SK-N-SH (cell line): ENCODE data around the gene DDX24. TPM values are rescaled to one million over a fixed set of nuclear protein-coding genes. Genes with fewer than 3 reads are reported as not detected.

Source experiments
- CTCF ChIA-PET: fragments of 300-600, 350-600 bp; formaldehyde crosslinking; extraction: SDS; loops from one replicate; lab custom pipeline; 2021; lab: Yijun Ruan, JAX
- POLR2A ChIA-PET: fragments of 350-600 bp; sonication (Branson Sonifier 250); formaldehyde crosslinking; extraction: SDS; loops from one replicate; lab custom pipeline; 2020; ENCODE audit warnings: antibody characterized with exemption, inconsistent platforms; lab: Yijun Ruan, JAX
- DNase-seq: peaks from one replicate; pipeline ENCODE4 v3.0.0; 2012
- H2AFZ ChIP-seq: fragments of 200-600 bp; sonication (generic); 2 replicates; pipeline ENCODE4 v1.8.1; 2016; ENCODE audit warnings: antibody characterized with exemption, mild to moderate bottlenecking, low read depth
- H3F3A ChIP-seq: fragments of 200-600 bp; sonication (generic); replicated peaks from 2 replicates; pipeline ENCODE3; 2016; ENCODE audit warnings: antibody characterized with exemption, mild to moderate bottlenecking; ENCODE audit not compliant: insufficient read depth
- H3K27ac ChIP-seq, 2 experiments: fragments of 200-500 bp in 1 of 2; fragments of 200-600 bp in 1 of 2; sonication (Bioruptor generic) in 1 of 2; sonication (generic), shearing (Covaris generic) in 1 of 2; 2 replicates each; pipeline versions ENCODE4 v1.5.1 to v1.6.1; 2014 to 2016; ENCODE audit warnings: low read depth in 2 of 2, inconsistent platforms in 1 of 2, low read length in 1 of 2, mild to moderate bottlenecking in 1 of 2, mixed read lengths in 1 of 2
- H3K27me3 ChIP-seq: fragments of 200-600 bp; sonication (generic), shearing (Covaris generic); 2 replicates; pipeline ENCODE4 v1.6.1; 2016; ENCODE audit warnings: mixed run types; ENCODE audit not compliant: insufficient read depth
- H3K36me3 ChIP-seq, 2 experiments: fragments of 200-500 bp in 1 of 2; fragments of 200-600 bp in 1 of 2; sonication (Bioruptor generic) in 1 of 2; sonication (generic) in 1 of 2; replicated peaks in 1 of 2; 2 replicates each; pipeline versions ENCODE3 to v1.5.1; 2014 to 2016; ENCODE audit warnings: low read length in 1 of 2, mild to moderate bottlenecking in 1 of 2; ENCODE audit not compliant: insufficient read depth in 2 of 2, control insufficient read depth in 1 of 2
- H3K4me1 ChIP-seq, 2 experiments: fragments of 200-500 bp in 1 of 2; fragments of 200-600 bp in 1 of 2; sonication (Bioruptor generic) in 1 of 2; sonication (generic), shearing (Covaris generic) in 1 of 2; 2 replicates each; pipeline versions ENCODE4 v1.5.1 to v1.6.1; 2014 to 2016; ENCODE audit warnings: low read depth in 1 of 2, low read length in 1 of 2, mixed run types in 1 of 2; ENCODE audit not compliant: insufficient read depth in 2 of 2, control insufficient read depth in 1 of 2
- H3K4me2 ChIP-seq: fragments of 200-600 bp; sonication (generic), shearing (Covaris generic); 2 replicates; pipeline ENCODE4 v1.6.1; 2017; ENCODE audit warnings: mixed run types
- H3K4me3 ChIP-seq, 2 experiments: fragments of 200-500 bp in 1 of 2; fragments of 200-600 bp in 1 of 2; sonication (Bioruptor generic) in 1 of 2; sonication (generic), shearing (Covaris generic) in 1 of 2; 2 replicates each; pipeline versions ENCODE4 v1.5.1 to v1.8.1; 2014 to 2016; ENCODE audit warnings: low read depth in 2 of 2, inconsistent platforms in 1 of 2, low read length in 1 of 2, mild to moderate bottlenecking in 1 of 2, mixed read lengths in 1 of 2, moderate library complexity in 1 of 2
- H3K79me2 ChIP-seq: fragments of 200-600 bp; sonication (generic); 2 replicates; pipeline ENCODE4 v1.8.1; 2017; ENCODE audit warnings: mild to moderate bottlenecking; ENCODE audit not compliant: insufficient read depth
- H3K9ac ChIP-seq: fragments of 200-600 bp; sonication (generic); 2 replicates; pipeline ENCODE4 v1.6.1; 2017; ENCODE audit warnings: mixed run types
- H3K9me2 ChIP-seq: fragments of 200-600 bp; sonication (generic); 2 replicates; pipeline ENCODE4 v1.6.1; 2017; ENCODE audit warnings: mixed run types
- H3K9me3 ChIP-seq: fragments of 200-600 bp; sonication (generic); 2 replicates; pipeline ENCODE4 v1.6.1; 2017; ENCODE audit warnings: mixed run types, mild to moderate bottlenecking, moderate library complexity
- H4K20me1 ChIP-seq: fragments of 200-600 bp; sonication (generic); 2 replicates; pipeline ENCODE4 v1.6.1; 2017; ENCODE audit warnings: mild to moderate bottlenecking, mixed run types; ENCODE audit not compliant: insufficient read depth
- CHD2 ChIP-seq: fragments of 150-350 bp; IDR thresholded peaks from 2 replicates; pipeline ENCODE4 v1.6.1; 2018; ENCODE audit warnings: low read length; ENCODE audit not compliant: partially characterized antibody
- ELF1 ChIP-seq: IDR thresholded peaks from 2 replicates; pipeline ENCODE4 v1.4.0; 2012
- EP300 ChIP-seq, 2 experiments: IDR thresholded peaks; 2 replicates each; pipeline versions ENCODE4 v1.4.0 to v1.6.1; 2012; ENCODE audit warnings: borderline replicate concordance in 1 of 2, low read depth in 1 of 2, low read length in 1 of 2
- EZH2phosphoT487 ChIP-seq: fragments of 200-600 bp; sonication (generic); IDR thresholded peaks from 2 replicates; pipeline ENCODE4 v1.6.1; 2017; ENCODE audit warnings: low read depth, mixed run types, mild to moderate bottlenecking, antibody characterized with exemption, moderate library complexity, borderline replicate concordance
- FOSL2 ChIP-seq: IDR thresholded peaks from 2 replicates; pipeline ENCODE4 v1.4.0; 2012; ENCODE audit warnings: low read depth, mild to moderate bottlenecking, moderate library complexity, borderline replicate concordance
- FOXJ3 ChIP-seq: sonication (generic); formaldehyde crosslinking; IDR thresholded peaks from 2 replicates; pipeline ENCODE4 v1.5.1; 2020; ENCODE audit warnings: mild to moderate bottlenecking, missing genetic modification reagents
- FOXM1 ChIP-seq: IDR thresholded peaks from 2 replicates; pipeline ENCODE4 v1.4.0; 2012; ENCODE audit warnings: low read depth, mild to moderate bottlenecking
- GABPA ChIP-seq: IDR thresholded peaks from 2 replicates; pipeline ENCODE4 v1.4.0; 2012; ENCODE audit warnings: low read depth, mild to moderate bottlenecking
- GATA2 ChIP-seq: sonication (generic); formaldehyde crosslinking; IDR thresholded peaks from 2 replicates; pipeline ENCODE4 v1.5.0; 2020; ENCODE audit warnings: mild to moderate bottlenecking, missing genetic modification reagents
- MAX ChIP-seq: IDR thresholded peaks from 2 replicates; pipeline ENCODE4 v1.4.0; 2012; ENCODE audit warnings: low read depth
- NRF1 ChIP-seq: IDR thresholded peaks from 2 replicates; pipeline ENCODE4 v1.6.1; 2012; ENCODE audit warnings: low read depth, mild to moderate bottlenecking, low read length
- POLR2AphosphoS5 ChIP-seq: IDR thresholded peaks from 2 replicates; pipeline ENCODE4 v1.6.1; 2012; ENCODE audit warnings: low read depth, low read length
- RFX5 ChIP-seq: IDR thresholded peaks from 2 replicates; pipeline ENCODE4 v1.6.1; 2012; ENCODE audit warnings: mild to moderate bottlenecking, improper control_type of control experiment, low read length
- RXRA ChIP-seq: IDR thresholded peaks from 2 replicates; pipeline ENCODE4 v1.4.0; 2012; ENCODE audit warnings: low read depth, mild to moderate bottlenecking, borderline replicate concordance
- TAF1 ChIP-seq: IDR thresholded peaks from 2 replicates; pipeline ENCODE4 v1.6.1; 2012; ENCODE audit warnings: low read depth, mild to moderate bottlenecking, low read length, moderate library complexity, borderline replicate concordance
- TCF12 ChIP-seq: IDR thresholded peaks from 2 replicates; pipeline ENCODE4 v1.4.0; 2012
- USF1 ChIP-seq: IDR thresholded peaks from 2 replicates; pipeline ENCODE4 v1.4.0; 2012; ENCODE audit warnings: low read depth, borderline replicate concordance
- USF2 ChIP-seq: fragments of 150-350 bp; IDR thresholded peaks from 2 replicates; pipeline ENCODE4 v1.6.1; 2017; ENCODE audit warnings: antibody characterized with exemption, low read length, low read depth, borderline replicate concordance
- ZBTB33 ChIP-seq: IDR thresholded peaks from 2 replicates; pipeline ENCODE4 v1.4.0; 2012; ENCODE audit warnings: low read depth, borderline replicate concordance
- WGBS: methylation state at CpG from one replicate; pipeline ENCODE4 v1.1.6; 2017; ENCODE audit warnings: low lambda C conversion rate; 5-methylcytosine and 5-hydroxymethylcytosine counted together
- polyA plus RNA-seq, 3 experiments: library from polyadenylated mRNA; depleted of rRNA; stranded (reverse); fragments of >200 nt; gene quantifications; 2 replicates each; pipeline ENCODE4 v1.2.3, GENCODE V29; 2012

Gene DDX24
- polyA plus RNA-seq, 1 of the 3 experiments (the other 2 are of a cell fraction), result 108 TPM

- no peak for TF ChIP-seq FOSL2
- no peak for TF ChIP-seq FOXJ3
- no peak for TF ChIP-seq ZBTB33
- no peak for TF ChIP-seq ELF1
These were observed 42.3 kb upstream of the DDX24 start (continued) for GRCh38 chr14:94123296-94123695.

GRCh38 chr14:94122438-94122837 is 41.4 kb upstream of the DDX24 start:
- peaks cover 0 to 2% of the 10 kb centered on the region in 2 experiments for H3K36me3 ChIP-seq
- H3K79me2 ChIP-seq, result no peaks in the 10 kb centered on the region
- CTCF ChIA-PET, result interaction anchor here (2.2 kb wide), 1 partner anchor 9 kb away, joined by 7 read pairs; no protein-coding TSS in a partner anchor
- H3K4me3 ChIP-seq, result no peak overlapping the region
- H3K27me3 ChIP-seq, result no peaks in the 10 kb centered on the region
- H3K4me1 ChIP-seq, result peaks cover 0 to 3% of the 10 kb centered on the region in 2 experiments; a peak in 1 of 4 replicates
- POLR2A ChIA-PET, result no interaction called here
- no peak overlapping the region for H3K4me2 ChIP-seq
- 49% methylated on average over 2 of the region's 3 CpGs for WGBS
- no peak for TF ChIP-seq USF1
- no peak for TF ChIP-seq TCF12
- TF ChIP-seq FOSL2, result no peak
- no peak for TF ChIP-seq EP300 (IDR thresholded peaks at IDR 0.05; ENCODE audit: borderline replicate concordance in 1 of 2, low read depth in 1 of 2, low read length in 1 of 2)
- no peak for TF ChIP-seq GATA2 (CRISPR knock-in tag)
- TF ChIP-seq RFX5, result no peak
- no peak overlapping the region for H2AFZ ChIP-seq
- H3K9me2 ChIP-seq, result no peaks in the 10 kb centered on the region
- H3K9ac ChIP-seq, result no peak overlapping the region
- no peaks in the 10 kb centered on the region for H3K9me3 ChIP-seq
- DNase-seq, result no peak
- no peaks in the 10 kb centered on the region for H3F3A ChIP-seq
- H3K27ac ChIP-seq, result no peak overlapping the region
- H4K20me1 ChIP-seq, result no peaks in the 10 kb centered on the region

GRCh38 chr14:94121485-94121884 is 40.5 kb upstream of the DDX24 start:
- no peaks in the 10 kb centered on the region for H3K36me3 ChIP-seq
- H3K27ac ChIP-seq, result peak overlapping the region in 1 of 2 experiments; percentile 24; a peak in 1 of 4 replicates
- H3K27me3 ChIP-seq, result no peaks in the 10 kb centered on the region
- no peaks in the 10 kb centered on the region for H3K9me2 ChIP-seq
- ChIA-PET POLR2A (no interaction called here), CTCF (interaction anchor here (0.9 to 2.2 kb wide), 2 partner anchors 10 to 85 kb away, joined by 3 to 7 read pairs; no protein-coding TSS in a partner anchor)
- no peak for DNase-seq
- no peak overlapping the region for H3K9ac ChIP-seq
- no peaks in the 10 kb centered on the region for H3K79me2 ChIP-seq
- H2AFZ ChIP-seq, result no peak overlapping the region
- 31% methylated on average over 2 of the region's 3 CpGs for WGBS
- H4K20me1 ChIP-seq, result no peaks in the 10 kb centered on the region
- no peaks in the 10 kb centered on the region for H3F3A ChIP-seq
- no peaks in the 10 kb centered on the region for H3K9me3 ChIP-seq
- H3K4me1 ChIP-seq, result peaks cover 0 to 3% of the 10 kb centered on the region in 2 experiments; a peak in 1 of 4 replicates
- H3K4me3 ChIP-seq, result no peak overlapping the region
- H3K4me2 ChIP-seq, result no peak overlapping the region
- no peak for TF ChIP-seq GATA2 (CRISPR knock-in tag)
- no peak for TF ChIP-seq USF2
- no peak for TF ChIP-seq NRF1
- no peak for TF ChIP-seq RXRA
- TF ChIP-seq EZH2phosphoT487, result no peak
- TF ChIP-seq GABPA, result no peak
- no peak for TF ChIP-seq CHD2
- no peak for TF ChIP-seq FOXM1
- TF ChIP-seq POLR2AphosphoS5, result no peak
- no peak for TF ChIP-seq MAX
- TF ChIP-seq ZBTB33, result no peak
- no peak for TF ChIP-seq TAF1
